Superior temporal gyrus (tissue), 1 donor: ENCODE results near the gene PDCD2L.
"Not testable (repeated sequence)": the region's sequence is repeated elsewhere in the genome, so short reads cannot be mapped to it uniquely, and the experiment has no call there.

Source experiments
- DNase-seq: peaks from one replicate; pipeline ENCODE4 v3.0.0-alpha.2; 2016; ENCODE audit errors: extremely low spot score

PDCD2L gene

DNA sequence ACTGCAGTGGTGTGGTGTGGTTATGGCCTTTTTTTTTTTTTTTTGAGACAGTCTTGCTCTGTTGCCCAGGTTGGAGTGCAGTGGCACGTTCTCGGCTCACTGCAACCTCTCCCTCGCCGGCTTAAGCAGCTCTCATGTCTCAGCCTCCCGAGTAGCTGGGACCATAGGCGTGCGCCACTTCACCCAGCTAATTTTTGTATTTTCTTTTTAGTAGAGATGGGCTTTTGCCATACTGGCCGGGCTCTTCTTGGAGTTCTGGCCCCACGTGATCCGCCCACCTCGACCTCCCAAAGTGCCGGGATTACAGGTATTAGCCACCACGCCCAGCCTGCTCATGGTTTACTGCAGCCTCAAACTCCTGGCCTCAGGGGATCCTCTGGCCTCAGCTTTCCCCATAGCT lies 7.0 kb downstream of the PDCD2L start:
- DNase-seq = no peak

DNA sequence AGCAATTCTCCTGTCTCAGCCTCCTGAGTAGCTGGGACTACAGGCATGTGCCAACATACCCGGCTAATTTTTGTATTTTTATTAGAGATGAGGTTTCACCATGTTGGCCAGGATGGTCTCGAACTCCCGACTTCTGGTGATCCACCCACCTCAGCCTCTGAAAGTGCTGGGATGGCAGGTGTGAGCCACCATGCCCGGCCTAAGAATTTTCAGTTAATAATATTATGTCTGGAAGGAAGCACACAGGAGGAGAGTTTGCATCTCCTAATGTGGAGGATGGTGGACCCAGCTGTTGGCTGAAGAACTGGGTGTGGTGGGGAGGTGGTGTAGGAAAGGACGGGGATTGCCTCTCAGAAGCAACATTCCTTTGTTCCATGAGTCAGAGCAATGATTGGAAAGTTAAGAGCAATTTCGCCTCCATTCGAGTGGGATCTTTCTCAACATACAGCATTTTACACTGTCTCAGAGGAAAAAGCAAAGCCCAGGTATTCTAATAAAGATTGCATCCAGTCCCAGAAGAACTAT lies 11.9 kb downstream of the PDCD2L start:
- DNase-seq = no peak

DNA sequence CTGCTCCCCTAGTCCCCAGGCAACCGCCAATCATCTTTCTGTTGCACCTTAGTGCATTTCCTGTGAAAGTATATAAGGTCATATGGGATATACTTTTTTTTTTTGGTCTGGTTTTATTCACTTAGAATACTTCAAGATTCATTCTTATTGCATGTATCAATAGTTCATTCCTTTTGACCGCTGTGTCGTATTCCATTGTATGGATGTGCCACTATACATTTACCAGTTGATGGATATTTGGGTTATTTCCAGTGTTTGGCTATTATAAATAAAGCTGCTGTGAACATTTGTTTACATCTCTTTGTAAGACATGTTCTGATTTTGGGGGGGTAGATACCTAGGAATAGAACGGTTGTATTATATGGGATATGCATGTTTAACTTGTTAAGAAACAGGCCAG lies 14.1 kb downstream of the PDCD2L start:
- DNase-seq = no peak

DNA sequence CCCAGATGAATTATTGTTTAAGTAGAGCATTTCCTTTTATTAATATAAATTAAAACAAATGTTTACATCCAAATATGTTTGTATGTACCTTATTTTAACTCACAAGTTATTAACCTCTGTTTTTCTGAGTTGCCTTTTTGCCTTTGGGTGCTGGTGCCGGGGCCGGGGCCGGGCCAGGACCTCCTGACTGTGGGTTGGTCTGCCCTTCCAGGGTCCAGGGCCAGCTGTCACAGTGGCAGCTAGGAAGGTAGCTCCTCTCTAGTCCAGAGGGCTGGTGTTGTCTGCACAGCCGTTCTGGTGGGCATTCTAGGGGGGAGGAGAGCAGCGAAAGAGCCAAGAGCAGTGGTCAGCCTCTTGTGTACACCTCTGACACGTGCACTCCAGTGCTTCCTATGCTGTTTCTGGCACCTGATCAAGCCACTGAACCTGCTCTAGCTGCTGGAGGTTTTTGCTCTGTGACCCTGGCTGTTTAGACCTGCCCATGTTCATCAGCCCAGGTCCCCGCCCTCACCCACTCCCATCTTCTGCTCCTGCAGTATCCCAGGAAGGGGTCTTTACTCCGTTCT lies 22.0 kb downstream of the PDCD2L start:
- DNase-seq = no peak

DNA sequence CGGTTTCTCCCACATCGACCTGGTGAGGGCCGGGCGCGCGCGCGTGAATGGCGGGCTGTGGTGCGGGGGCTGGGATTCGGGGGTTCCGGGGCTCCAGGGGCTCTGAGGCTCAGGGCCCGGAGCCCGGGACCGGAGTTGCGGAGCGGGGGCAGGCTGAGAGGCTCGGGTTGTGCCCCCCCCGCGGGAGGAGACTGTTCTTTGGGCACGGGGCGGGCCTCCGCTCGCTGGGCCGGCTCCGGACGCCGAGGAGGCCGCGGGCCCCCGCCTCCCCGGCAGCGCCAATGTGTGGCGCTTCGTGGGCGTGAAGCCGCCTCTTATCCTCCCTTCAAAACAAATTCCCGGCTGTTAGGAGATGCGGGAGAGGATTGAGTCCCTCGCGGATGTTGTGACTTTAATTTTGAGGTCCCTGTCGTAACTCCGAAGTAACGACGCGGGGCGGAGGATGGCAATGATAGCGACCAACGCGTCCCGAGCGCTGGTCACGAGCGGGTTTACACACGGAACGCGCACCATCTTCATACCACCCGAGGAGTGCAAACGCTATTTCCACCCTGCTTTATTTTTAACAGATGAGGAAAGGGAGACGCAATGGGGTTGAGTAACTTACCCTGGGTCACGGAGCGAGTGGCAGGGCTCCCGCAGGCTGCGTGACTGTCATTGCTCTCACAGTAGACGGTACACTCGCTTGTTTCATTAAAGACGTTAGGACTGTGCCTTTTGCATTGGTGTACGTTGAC lies 24.5 kb downstream of the PDCD2L start:
- peak; percentile 40 for DNase-seq

DNA sequence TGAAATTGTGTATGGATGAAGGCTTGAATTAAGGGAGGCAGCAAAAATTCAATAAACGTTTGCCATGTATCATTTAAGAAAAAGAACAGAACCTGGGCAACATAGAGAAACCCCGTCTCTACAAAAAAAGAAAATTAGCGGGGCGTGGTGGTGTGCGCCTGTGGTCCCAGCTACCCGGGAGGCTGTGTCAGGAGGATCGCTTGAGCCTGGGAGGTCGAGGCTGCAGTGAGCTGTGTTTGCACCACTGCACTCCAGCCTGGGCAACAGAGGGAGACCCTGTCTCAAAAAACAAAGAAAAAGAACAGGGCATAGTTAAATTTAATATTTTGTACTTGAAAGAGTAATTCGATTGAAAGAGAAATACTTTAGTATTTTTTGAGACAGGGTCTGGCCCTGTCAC lies 25.4 kb downstream of the PDCD2L start:
- DNase-seq = no peak

DNA sequence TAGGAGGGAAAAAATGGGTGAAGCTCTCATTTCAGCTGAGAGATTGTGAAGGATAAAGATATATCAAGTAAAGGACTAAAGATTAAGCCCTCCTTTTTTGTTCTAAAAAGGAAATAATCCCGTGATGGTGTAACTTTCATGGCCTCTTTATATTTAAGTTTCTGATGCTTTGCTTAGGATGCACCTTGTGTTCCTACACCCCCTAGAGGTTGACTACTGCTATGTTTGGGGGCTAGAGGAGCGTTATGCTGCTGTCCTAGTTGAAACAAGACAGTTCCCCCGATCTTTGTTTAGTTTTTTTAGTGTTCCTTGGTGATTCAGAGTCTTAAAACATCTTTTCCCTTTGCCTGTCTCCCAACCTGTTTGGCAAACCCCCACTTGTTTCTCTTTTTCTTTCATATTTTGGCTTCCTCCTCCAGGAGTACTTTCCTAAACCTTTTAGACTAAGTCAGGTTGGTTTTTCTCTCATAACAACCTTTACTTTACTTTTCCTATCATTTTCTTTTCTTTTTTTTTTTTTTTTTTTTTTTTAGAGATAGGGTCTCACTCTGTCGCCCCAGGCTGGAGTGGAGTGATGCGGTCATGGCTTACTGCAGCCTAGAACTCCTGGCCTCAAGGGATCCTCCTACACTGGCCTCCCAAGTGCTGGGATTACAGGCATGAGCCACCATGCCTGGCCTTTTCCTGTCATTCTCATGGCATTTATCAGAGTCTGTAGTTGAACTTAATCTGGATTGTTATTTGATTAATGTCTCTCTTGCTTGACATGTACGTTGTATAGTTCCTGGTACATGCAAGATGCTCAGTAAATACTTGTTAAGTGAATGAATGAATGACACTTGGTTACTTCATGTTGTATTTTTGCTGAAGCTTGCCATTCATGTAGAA lies 26.8 kb downstream of the PDCD2L start:
- DNase-seq = peak; percentile 56

DNA sequence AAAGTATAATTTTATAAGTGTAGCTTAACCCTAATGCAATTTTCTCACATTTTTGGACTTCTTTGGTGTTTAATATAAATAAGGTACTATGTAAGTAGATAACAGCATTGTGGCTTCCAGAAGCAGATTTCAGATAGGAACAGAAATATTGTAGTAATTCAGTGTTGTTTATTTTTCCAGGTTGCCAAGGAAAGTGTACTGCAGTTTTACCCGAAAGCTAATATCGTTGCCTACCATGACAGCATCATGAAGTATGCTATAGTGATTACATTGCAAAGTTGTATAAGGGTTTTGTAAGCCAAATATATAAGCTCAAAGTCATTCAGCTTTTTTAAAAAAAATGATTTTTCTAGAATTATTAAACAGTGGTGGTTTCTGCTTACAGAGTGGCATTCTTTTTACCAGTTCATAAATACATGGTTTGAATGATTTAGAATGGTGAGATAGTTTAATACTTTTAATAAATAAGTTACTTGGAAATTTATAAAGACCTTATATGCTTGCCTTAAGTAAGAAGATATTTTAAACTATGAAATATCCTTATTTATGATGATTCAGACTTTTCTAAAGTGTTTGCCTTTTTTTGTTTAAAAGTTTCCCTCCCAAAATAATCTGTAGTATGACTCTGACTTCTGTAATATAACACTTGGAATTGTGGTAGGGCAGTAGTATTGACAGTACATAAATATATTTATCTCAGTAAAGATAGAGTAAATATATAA lies 27.6 kb downstream of the PDCD2L start:
- no peak for DNase-seq

DNA sequence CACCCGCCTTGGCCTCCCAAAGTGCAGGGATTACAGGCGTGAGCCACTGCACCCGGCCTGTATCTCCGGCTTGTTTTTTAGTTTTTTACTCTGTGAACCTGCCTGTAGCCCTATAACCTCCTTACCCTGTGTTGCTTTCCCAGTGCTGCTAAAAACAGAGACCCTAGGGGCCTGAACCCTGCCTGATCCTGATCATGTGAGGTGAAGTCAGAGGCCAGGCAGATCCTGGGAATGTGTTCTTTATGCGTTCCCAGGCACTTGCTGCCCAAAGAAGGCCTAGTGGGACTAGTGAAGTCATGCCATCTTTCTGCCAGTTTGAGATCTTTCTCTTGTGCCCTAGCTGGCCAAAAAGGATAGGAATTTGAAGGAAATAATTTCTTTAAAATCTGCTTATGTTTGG lies 28.6 kb downstream of the PDCD2L start:
- no peak for DNase-seq

DNA sequence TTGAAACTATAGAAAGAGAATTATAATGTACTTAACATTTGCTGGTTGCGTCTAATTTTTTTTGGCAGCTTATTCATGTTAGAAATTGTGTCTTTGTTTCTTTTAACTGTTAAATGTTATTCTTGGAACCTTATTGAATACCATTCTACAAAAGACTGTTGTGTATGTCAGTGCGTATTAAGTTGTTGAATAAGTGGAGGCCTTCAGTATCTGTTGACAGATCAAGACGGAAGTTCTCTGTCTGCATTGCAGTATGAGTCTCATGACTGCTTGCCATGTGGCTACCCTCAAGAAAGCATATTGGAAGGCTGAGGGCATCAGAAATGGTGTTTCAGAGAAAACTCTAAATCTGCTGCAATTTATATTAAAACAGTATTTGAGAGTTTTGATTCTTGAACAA lies 32.5 kb downstream of the PDCD2L start:
- no peak for DNase-seq

DNA sequence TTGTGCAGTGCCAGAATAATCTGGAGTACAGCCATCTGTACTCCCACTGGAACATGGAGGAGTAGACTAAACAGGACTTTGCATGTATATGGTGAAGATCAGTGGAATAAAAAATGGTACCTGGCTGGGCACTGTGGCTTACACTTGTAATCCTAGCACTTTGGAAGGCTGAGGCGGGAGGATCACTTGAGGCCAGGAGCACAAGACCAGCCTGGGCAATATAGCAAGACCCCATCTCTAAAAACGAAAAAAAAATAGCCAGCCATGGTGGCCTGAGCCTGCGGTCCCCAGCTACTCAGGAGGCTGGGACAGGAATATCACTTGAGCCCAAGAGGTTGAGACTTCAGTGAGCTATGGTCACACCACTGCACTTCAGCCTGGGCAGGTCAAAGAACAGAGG lies 44.0 kb downstream of the PDCD2L start:
- no peak for DNase-seq

DNA sequence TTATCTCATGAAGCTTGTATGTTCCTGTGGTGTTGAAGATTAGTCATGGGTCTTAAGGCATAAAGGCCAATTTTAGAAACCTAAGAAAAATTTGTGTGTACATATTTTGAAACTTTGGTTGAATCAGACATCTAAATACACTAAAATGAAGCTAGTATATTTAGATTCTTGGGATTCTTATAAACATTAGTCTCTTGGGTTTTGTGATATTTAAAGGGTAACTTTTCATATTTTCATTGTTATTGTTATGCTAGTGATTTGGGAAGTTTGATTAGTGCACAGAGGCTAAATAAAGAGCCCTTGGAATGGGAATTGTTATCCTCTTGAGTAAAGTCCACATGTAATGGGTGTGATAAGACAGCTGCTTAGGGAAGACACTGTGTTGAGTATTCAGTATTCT lies 48.5 kb downstream of the PDCD2L start:
- no peak for DNase-seq

DNA sequence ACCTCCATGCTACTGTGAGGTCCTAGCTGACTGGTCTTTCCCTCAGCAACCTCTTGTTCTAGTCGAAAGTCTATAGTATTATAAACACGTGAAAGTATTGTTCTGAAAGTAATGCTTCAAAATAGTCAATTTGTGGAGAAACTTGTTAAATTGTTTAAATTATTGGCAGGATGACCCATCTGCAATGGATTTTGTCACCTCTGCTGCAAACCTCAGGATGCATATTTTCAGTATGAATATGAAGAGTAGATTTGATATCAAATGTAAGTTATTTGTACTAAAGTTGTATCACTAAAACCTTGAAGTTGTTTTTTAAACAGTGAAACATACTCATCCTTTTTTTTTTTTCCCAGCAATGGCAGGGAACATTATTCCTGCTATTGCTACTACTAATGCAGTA lies 49.9 kb downstream of the PDCD2L start:
- DNase-seq = no peak

DNA sequence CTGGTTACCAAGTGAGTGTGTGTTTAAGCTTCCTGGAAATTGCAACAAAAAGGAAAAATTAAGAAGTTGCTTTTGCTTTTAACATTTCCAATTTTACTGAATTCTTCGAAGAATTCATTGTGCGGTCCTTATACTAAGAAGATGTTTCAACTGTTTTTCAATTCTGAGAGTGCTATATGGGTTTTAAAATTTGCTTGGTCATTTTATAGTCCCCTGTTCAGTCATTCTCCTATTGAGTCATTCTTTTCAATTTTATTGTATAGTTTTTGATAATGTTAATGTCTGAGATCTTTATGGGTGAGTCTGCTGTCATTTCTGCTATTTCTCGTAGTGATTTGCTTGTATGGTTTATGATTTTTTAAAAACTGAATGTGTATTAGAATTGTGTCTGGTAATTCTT lies 50.5 kb downstream of the PDCD2L start:
- no peak for DNase-seq

DNA sequence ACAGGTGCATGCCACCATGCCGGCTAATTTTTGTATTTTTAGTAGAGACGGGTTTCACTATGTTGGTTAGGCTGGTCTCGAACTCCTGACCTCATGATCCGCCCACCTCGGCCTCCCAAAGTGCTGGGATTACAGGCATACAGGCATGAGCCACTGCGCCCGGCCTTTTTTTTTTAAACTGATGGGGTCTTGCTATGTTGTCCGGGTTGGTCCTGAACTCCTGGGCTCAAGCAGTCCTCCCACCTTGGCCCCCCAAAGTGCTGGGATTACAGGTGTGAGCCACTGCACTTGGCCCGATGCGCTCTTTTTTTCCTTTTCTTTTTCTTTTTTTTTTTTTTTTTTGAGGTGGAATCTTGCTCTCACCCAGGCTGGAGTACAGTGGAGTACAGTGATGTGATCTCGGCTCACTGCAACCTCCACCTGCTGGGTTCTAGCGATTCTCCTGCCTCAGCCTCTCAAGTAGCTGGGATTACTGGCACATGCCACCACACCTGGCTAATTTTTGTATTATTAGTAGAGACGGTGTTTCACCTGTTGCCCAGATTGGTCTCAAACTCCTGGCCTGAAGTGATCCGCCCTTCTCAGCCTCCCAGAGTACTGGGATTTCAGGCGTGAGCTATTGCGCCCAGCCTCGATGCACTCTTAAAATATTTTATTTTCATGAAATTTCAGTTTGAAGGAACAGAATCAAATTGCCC lies 51.7 kb downstream of the PDCD2L start:
- DNase-seq = not testable (repeated sequence)

DNA sequence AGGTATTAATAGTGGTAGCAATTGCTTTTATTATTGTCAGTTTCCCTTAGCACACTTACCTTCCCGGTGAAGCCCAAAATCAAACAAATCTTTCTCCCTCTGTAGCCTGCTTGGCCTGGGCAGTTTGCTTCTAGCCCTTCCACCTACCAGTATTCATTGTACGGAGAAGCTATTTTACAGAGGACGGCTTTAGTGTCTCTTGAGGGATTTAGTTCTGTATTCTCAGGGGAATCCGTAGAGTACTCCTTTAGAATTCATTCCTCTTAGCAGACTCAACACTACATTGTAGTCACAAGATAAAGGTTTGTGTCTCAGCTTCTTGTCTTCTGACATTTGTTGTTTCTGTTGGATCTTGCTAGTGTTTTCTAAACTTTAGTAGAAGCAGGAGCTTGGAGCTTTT lies 53.2 kb downstream of the PDCD2L start:
- DNase-seq = no peak

DNA sequence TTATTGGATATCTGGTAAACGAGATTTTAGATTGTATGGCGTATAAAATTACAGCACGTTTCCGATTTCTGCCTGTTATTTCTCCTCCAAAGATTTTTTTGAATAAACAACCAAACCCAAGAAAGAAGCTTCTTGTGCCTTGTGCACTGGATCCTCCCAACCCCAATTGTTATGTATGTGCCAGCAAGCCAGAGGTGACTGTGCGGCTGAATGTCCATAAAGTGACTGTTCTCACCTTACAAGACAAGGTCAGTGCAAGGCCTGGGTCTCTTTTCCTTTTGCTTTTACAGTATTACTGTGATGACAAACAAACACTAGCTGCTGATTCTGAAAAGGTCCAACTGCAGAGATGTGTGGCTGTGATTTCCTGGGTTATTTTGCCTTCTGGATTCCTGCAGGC lies 54.5 kb downstream of the PDCD2L start:
- no peak for DNase-seq

DNA sequence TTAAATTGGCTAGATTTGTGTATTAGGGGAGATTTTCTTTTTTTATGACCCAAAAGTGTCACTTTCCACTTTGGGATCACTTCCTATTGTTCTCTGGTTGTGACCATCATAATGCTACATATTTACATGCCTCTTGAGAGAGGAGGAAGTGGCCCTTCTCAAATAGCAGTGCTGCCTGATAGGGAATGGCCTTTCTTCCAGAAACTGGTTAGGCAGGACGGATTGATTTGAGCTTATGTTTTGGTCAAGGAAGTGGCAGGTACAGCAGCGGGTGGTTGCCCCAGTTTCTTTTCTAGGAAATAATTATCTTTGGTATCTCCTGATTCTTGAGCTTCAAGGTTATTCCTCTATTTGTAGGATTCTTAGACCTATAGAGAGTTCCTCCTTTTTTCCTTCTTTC lies 55.4 kb downstream of the PDCD2L start:
- DNase-seq = no peak

DNA sequence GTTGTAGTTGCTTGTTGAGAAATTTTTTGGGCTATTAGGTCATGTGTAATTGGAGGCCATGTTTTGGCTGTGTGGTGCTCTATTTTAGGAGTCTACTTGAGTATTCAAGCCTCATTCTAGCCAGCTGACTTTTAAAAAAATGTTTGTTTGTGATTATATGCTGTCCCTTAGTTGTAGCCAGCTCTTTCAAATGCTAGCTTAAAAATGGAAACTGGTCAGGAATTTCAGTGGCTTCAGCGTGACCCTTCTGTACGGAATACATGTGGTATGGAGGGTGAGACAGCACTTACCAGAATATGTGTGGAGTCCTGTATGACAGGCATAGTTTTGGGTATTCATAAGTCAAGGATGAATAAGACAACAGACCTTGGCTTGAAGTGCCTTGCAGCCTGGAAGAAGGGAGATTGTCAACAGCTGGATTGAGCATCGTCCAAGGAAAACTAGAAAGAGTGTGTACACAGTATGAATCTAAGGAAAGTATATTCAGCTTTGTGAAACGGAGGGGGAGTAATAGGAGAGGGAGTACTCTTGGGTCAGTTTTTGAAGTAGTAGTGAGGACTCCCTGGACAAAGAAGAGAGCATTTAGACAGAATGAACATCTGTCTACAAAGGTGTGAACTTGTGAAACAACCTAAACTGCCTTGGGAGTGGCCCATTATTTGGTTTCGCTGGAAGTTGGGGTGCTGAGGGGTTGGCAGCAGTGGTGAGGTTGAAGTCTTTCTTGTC lies 57.3 kb downstream of the PDCD2L start:
- no peak for DNase-seq

DNA sequence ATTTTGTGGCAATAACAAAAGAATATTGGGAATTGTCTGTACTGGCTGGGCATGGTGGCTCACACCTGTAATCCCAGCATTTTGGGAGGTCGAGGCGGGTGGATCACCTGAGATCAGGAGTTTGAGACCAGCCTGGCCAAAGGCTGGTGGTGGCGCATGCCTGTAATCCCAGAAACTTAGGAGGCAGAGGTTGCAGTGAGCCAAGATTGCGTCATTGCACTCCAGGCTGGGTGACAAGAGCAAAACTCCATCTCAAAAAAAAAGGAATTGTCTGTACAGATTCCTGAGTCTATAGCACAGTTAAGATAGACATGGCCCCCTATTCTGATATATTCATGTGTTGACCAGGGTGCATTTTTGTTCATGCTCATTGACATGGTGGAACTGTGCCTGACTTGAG lies 60.6 kb downstream of the PDCD2L start:
- DNase-seq = not testable (repeated sequence)

DNA sequence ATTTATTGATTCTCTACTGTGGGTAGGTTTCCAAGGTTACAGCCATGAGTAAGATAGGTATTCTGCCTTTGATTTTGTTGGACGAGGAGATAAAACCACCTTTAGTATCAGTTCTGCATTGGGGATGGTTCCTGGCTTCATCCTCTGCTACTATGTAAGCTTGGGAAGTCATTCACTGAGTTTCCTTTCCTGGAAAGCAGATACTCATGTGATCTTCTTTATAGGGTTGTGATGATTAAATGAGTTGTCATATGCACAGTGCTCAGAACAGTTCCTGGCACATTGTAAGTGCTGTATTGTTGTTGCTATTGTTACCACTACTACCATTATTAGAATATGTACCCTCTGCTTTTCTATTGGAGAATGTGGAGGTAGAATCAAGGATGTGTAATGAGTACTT lies 64.2 kb downstream of the PDCD2L start:
- DNase-seq = no peak
